Testis (tissue), 3 donors: ENCODE results near the gene BATF. TPM values are rescaled to one million over a fixed set of nuclear protein-coding genes. Genes with fewer than 3 reads are reported as not detected.

Source experiments
- DNase-seq: peaks from one replicate; pipeline ENCODE4 v3.0.0-alpha.2; 2019
- H3K27ac ChIP-seq, 2 donors: fragments of 200-600 bp; sonication (generic); one replicate each; pipeline ENCODE4 v1.5.1; 2019
- H3K27me3 ChIP-seq: fragments of 200-600 bp; sonication (generic); one replicate; pipeline ENCODE4 v1.5.1; 2019
- H3K36me3 ChIP-seq: fragments of 200-600 bp; sonication (generic); one replicate; pipeline ENCODE4 v1.5.1; 2017; ENCODE audit warnings: low read depth; ENCODE audit errors: missing control alignments
- H3K4me1 ChIP-seq: fragments of 200-600 bp; sonication (generic); one replicate; pipeline ENCODE4 v1.5.1; 2019
- H3K4me3 ChIP-seq, 2 donors: fragments of 200-600 bp; sonication (generic); one replicate each; pipeline ENCODE4 v1.5.1; 2017 to 2019
- H3K9me3 ChIP-seq: fragments of 200-600 bp; sonication (generic); one replicate; pipeline ENCODE4 v1.5.1; 2017
- POLR2A ChIP-seq: fragments of 450-650 bp; IDR thresholded peaks from one replicate; pipeline ENCODE4 v1.6.1; 2017; ENCODE audit warnings: antibody characterized with exemption, mild to moderate bottlenecking, moderate library complexity
- whole genome bisulfite sequencing, 2 donors: methylation state at CpG; one replicate each; pipeline ENCODE4 v1.1.5; 2018; 5-methylcytosine and 5-hydroxymethylcytosine counted together
- intact Hi-C: fragments of 100-400 bp; cut with DNase I; formaldehyde crosslinking; loops from one replicate; pipeline ENCODE4 v1.15.1; 2023; ENCODE audit warnings: low total_unique reads
- polyA plus RNA-seq: library from polyadenylated mRNA; stranded (reverse); fragments of 350-450 nt; fragmentation: Illumina TruSeq; extraction: RNeasy Lipid Tissue Mini Kit (QIAGEN cat#74804); gene quantifications from one replicate; pipeline ENCODE4 v1.2.3, GENCODE V29; 2014; ENCODE audit warnings: low read depth, low replicate concordance; ENCODE audit not compliant: insufficient read depth
- total RNA-seq, 2 donors: library from RNA; depleted of rRNA; stranded (reverse); fragments of >200 nt; gene quantifications; one replicate each; pipeline ENCODE4 v1.2.3, GENCODE V29; 2016
- TF ChIP-seq, protein P1 (sequence below), 3 experiments: fragments of 450-650 bp in 2 of 3; fragments of 200-600 bp in 1 of 3; sonication (generic) in 1 of 3; IDR thresholded peaks; one replicate each; pipeline ENCODE4 v1.5.1; 2016 to 2019; ENCODE audit warnings: antibody characterized with exemption in 3 of 3, mild to moderate bottlenecking in 2 of 3, moderate library complexity in 1 of 3

Gene BATF
- total and polyA plus RNA-seq, 3 donors from 2014 or later: 0.63 to 2.9 (median 1.5) TPM

DNA sequence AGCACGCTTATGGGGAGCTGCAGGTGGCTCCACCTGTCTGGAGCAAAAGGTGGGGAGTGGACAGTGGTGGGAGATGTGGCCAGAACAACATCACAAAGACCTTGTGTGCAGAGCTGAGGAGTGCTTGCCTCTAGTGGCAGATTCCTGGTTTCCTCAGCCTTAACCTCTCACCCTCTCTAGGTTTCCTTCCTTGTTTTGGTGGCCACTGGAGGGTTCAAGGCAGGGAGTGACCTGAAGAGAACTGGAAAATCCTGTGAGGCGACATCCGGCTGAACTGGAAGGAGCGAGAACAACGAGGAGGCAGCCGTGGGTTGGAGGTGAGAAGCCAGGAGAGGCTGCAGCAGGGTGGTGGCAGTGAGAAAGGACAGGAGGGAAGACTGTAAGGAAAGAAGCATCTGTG lies 49.8 kb downstream of the BATF start:
- Histone ChIP-seq H3K4me1 (no peaks in the 10 kb centered on the region), H3K4me3 (no peak overlapping the region), H3K9me3 (no peaks in the 10 kb centered on the region), H3K27ac (no peak overlapping the region), H3K27me3 (no peaks in the 10 kb centered on the region), H3K36me3 (no peaks in the 10 kb centered on the region)
- intact Hi-C loops: no loop called here
- DNase-seq: no peak
- TF ChIP-seq, protein P1, sequence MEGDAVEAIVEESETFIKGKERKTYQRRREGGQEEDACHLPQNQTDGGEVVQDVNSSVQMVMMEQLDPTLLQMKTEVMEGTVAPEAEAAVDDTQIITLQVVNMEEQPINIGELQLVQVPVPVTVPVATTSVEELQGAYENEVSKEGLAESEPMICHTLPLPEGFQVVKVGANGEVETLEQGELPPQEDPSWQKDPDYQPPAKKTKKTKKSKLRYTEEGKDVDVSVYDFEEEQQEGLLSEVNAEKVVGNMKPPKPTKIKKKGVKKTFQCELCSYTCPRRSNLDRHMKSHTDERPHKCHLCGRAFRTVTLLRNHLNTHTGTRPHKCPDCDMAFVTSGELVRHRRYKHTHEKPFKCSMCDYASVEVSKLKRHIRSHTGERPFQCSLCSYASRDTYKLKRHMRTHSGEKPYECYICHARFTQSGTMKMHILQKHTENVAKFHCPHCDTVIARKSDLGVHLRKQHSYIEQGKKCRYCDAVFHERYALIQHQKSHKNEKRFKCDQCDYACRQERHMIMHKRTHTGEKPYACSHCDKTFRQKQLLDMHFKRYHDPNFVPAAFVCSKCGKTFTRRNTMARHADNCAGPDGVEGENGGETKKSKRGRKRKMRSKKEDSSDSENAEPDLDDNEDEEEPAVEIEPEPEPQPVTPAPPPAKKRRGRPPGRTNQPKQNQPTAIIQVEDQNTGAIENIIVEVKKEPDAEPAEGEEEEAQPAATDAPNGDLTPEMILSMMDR (IDR thresholded peaks at IDR 0.05): no peak
- no peak for TF ChIP-seq POLR2A
- 85 to 92% methylated on average over 6 of the region's 6 CpGs for WGBS, 2 donors

DNA sequence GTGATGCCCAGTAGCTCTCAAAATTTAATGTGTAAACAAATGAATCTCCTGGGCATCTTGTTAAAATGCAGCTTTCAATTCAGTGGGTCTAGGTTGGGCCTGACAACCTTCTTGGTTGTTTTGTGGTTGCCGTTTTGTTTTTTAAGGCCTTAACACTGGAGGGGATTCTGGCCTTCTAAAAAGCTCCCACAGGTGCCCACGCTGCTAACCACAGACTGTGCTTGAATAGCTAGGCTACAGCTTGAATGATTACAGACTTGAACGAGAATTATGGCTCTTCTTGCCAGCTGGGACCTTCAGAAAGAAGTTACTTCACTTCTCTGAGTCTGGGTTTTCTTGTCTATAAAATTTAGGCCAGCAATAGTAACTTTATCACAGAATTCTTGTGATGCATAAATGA lies 54.8 kb downstream of the BATF start:
- Histone ChIP-seq H3K27ac (no peak overlapping the region), H3K4me1 (peaks cover 13% of the 10 kb centered on the region), H3K4me3 (no peak overlapping the region), H3K27me3 (no peaks in the 10 kb centered on the region), H3K9me3 (no peaks in the 10 kb centered on the region), H3K36me3 (no peaks in the 10 kb centered on the region)
- TF ChIP-seq, protein P1 (IDR thresholded peaks at IDR 0.05): no peak
- no peak for TF ChIP-seq POLR2A
- WGBS, 2 donors: 63 to 69% methylated on average over 3 of the region's 3 CpGs
- intact Hi-C loops: loop anchor here (5.0 kb wide), 1 partner anchor 75 kb away; no protein-coding TSS in a partner anchor
- DNase-seq: no peak

DNA sequence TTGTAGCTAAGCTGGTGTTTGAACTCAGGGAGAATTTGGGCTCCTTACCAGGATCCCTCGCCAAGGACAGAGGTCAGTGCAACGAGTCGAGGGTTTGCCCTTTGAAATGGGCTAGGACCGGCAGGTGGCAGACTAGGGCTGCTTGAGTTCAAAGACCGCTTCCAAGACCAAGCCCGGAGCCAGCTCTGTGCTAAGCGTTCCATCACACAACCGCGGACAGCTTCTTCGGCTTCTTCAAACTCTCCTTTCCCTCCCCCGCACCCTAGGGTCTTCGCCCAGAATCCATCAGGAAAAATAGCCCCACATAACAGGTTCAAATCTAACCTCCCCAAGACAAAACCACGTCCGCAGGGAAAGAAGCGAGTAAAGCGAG lies 55.4 kb downstream of the BATF start:
- Histone ChIP-seq H3K4me1 (peaks cover 13% of the 10 kb centered on the region), H3K4me3 (peak overlapping the region; percentile 64 to 69), H3K36me3 (no peaks in the 10 kb centered on the region), H3K27me3 (no peaks in the 10 kb centered on the region), H3K9me3 (no peaks in the 10 kb centered on the region), H3K27ac (peak overlapping the region; percentile 68 to 81)
- intact Hi-C loops: loop anchor here (5.0 kb wide), 1 partner anchor 75 kb away; no protein-coding TSS in a partner anchor
- peak; percentile 96 for DNase-seq
- no peak for TF ChIP-seq POLR2A
- TF ChIP-seq, protein P1 (IDR thresholded peaks at IDR 0.05): peak; percentile 67 to 71 (median 70)
- 0 to 1% methylated on average over 10 to 16 of the region's 16 CpGs for WGBS, 2 donors

DNA sequence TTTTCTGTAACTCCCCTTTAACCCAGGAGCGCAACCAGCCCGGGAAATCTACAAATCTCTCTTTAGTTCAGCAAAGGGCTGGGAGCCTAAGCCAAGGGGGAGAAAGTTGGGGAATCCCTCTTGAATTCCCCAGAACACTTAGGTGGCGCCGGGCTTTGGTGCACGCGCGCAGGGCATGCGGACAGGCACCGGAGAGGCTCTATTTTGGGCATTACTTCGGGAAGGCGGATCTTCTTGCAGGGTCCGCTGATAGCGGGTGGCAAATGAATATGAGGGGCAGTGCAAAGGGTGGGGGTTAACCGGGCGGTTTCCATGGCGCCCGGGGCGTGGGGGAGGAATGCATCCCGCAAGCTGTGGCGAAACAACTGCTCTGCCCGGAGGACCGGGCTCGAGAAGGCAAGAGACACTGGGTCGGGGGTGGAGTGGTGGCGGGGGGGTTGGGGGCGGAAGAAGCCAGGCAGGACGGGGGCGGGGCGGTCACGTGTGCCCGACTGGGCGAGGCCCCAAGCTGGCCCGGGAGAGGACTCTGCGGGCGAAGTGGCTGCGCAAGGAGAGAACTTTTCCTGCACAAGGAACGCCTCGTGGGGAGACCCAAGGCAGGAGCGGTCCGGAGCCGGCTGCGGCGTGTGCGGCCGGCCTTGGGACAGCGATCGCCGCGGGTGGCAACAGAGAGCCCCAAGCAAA lies 56.0 kb downstream of the BATF start, which contains the start of gene FLVCR2:
Gene FLVCR2 (plus strand): TSS at position 519 of the 684 bp plus-strand sequence. CDS start 353 bp downstream, outside the sequence.
- Histone ChIP-seq H3K4me3 (peak within 1 kb of the TSS; percentile 64 to 69), H3K36me3 (no peaks in the 10 kb centered on the region), H3K9me3 (no peaks in the 10 kb centered on the region), H3K27me3 (no peaks in the 10 kb centered on the region), H3K27ac (peak within 1 kb of the TSS; percentile 68 to 81), H3K4me1 (peaks cover 13% of the 10 kb centered on the region)
- TF ChIP-seq, protein P1 (IDR thresholded peaks at IDR 0.05): no peak
- TF ChIP-seq POLR2A: no peak
- 0% methylated on average over 16 to 43 of the region's 49 CpGs for WGBS, 2 donors
- peak; percentile 89 for DNase-seq
- intact Hi-C loops: loop anchor here (5.0 kb wide), 1 partner anchor 74 kb away; no protein-coding TSS in a partner anchor
